HCT116 (cell line): Measurements from ENCODE around the gene KPNA5.

Source experiments
- CTCF ChIP-seq, 3 experiments: fragments of 200-600 bp in 1 of 3; sonication (generic) in 1 of 3; IDR thresholded peaks in 2 of 3; conservative IDR thresholded peaks in 1 of 3; 2 replicates each; pipeline ENCODE4 v1.5.1; 2012 to 2017; ENCODE audit warnings: low read depth in 2 of 3, low read length in 2 of 3, antibody characterized with exemption in 1 of 3, borderline replicate concordance in 1 of 3, control low read depth in 1 of 3, mild to moderate bottlenecking in 1 of 3, mixed read lengths in 1 of 3, mixed run types in 1 of 3, moderate library complexity in 1 of 3; ENCODE audit not compliant: insufficient read depth in 1 of 3
- ELF1 ChIP-seq: IDR thresholded peaks from 2 replicates; pipeline ENCODE4 v1.6.1; 2012; ENCODE audit warnings: low read depth, borderline replicate concordance
- EZH2 ChIP-seq: fragments of 200-600 bp; sonication (generic); IDR thresholded peaks from 2 replicates; pipeline ENCODE4 v1.6.1; 2017; ENCODE audit warnings: antibody characterized with exemption, mixed run types
- EZH2phosphoT487 ChIP-seq: fragments of 200-600 bp; IDR thresholded peaks from 2 replicates; pipeline ENCODE4 v1.6.1; 2018; ENCODE audit warnings: antibody characterized with exemption, borderline replicate concordance
- JUND ChIP-seq: IDR thresholded peaks from 2 replicates; pipeline ENCODE4 v1.6.1; 2012
- MAX ChIP-seq: IDR thresholded peaks from 2 replicates; pipeline ENCODE4 v1.6.1; 2012
- POLR2A ChIP-seq: IDR thresholded peaks from 2 replicates; pipeline ENCODE4 v1.7.0; 2011; ENCODE audit warnings: borderline replicate concordance; ENCODE audit not compliant: insufficient read depth, insufficient read length; ENCODE audit errors: extremely low read depth
- POLR2AphosphoS5 ChIP-seq: IDR thresholded peaks from 2 replicates; pipeline ENCODE4 v1.6.1; 2011; ENCODE audit warnings: mild to moderate bottlenecking, low read depth, low read length, moderate library complexity
- RAD21 ChIP-seq: IDR thresholded peaks from 2 replicates; pipeline ENCODE4 v1.6.1; 2012; ENCODE audit warnings: low read depth, mild to moderate bottlenecking
- SRF ChIP-seq: IDR thresholded peaks from 2 replicates; pipeline ENCODE4 v1.6.1; 2012; ENCODE audit warnings: low read depth
- YY1 ChIP-seq: IDR thresholded peaks from 2 replicates; pipeline ENCODE4 v1.6.1; 2011; ENCODE audit warnings: low read length, low read depth, moderate library complexity, mild to moderate bottlenecking; ENCODE audit not compliant: insufficient replicate concordance; ENCODE audit errors: extremely low read depth

GRCh38 chr6:116651916-116652315 lies 29.1 kb upstream of the KPNA5 start:
- TF ChIP-seq CTCF (IDR thresholded peaks at IDR 0.05 in 2 of 3, conservative IDR thresholded peaks at IDR 0.05 in 1 of 3; ENCODE audit: borderline replicate concordance in 1 of 3, insufficient read depth in 1 of 3, low read depth in 2 of 3, low read length in 2 of 3) (no peak), POLR2A (no peak), SRF (no peak), YY1 (no peak), RAD21 (no peak), MAX (no peak), POLR2AphosphoS5 (no peak), EZH2 (no peak), EZH2phosphoT487 (no peak), JUND (no peak), ELF1 (no peak)
